AG10803 (cell line): ENCODE data around the gene PCDH12.
"Not testable (repeated sequence)": the region's sequence is repeated elsewhere in the genome, so short reads cannot be mapped to it uniquely, and the experiment has no call there.

Source experiments
- DNase-seq: peaks from one replicate; pipeline ENCODE4 v3.0.0; 2010; ENCODE audit warnings: low read depth
- H3K4me3 ChIP-seq: 2 replicates; pipeline ENCODE4 v1.5.1; 2011; ENCODE audit warnings: mild to moderate bottlenecking, low read length, control low read depth
- TF ChIP-seq, protein P1 (sequence below): conservative IDR thresholded peaks from 2 replicates; pipeline ENCODE4 v1.5.1; 2011; ENCODE audit warnings: mild to moderate bottlenecking, low read length, control low read depth, inconsistent platforms

The PCDH12 gene

DNA sequence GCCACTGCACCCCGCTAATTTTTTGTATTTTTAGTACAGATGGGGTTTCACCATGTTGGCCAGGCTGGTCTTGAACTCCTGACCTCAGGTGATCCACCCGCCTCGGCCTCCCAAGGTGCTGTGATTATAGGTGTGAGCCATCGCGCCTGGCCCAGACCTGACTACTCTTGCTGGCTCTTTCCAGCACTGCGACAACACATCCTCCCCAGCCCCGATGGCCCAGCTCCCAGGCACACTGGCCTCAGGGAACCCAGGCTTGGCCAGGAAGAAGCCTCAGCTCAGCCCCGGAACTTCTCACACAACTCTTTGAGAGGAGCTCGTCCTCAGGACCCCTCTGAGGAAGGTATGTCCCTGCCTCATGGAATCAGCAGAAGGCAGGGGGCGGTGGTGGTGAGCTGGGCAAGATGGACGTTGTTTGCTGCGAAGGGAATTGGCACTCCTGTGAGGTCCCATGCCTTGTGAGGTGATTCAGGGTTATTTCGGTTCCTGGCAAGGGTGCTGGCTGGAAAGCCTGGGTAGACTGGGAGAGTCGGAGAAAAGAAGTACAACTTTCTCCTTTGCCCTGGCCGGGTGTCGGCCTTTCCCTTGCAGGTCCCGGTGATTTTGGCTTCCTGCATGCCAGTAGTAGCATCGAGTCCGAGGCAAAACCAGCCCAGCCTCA, 28.5 kb downstream of the PCDH12 start:
- no peak overlapping the region for H3K4me3 ChIP-seq
- no peak for DNase-seq
- TF ChIP-seq, protein P1, sequence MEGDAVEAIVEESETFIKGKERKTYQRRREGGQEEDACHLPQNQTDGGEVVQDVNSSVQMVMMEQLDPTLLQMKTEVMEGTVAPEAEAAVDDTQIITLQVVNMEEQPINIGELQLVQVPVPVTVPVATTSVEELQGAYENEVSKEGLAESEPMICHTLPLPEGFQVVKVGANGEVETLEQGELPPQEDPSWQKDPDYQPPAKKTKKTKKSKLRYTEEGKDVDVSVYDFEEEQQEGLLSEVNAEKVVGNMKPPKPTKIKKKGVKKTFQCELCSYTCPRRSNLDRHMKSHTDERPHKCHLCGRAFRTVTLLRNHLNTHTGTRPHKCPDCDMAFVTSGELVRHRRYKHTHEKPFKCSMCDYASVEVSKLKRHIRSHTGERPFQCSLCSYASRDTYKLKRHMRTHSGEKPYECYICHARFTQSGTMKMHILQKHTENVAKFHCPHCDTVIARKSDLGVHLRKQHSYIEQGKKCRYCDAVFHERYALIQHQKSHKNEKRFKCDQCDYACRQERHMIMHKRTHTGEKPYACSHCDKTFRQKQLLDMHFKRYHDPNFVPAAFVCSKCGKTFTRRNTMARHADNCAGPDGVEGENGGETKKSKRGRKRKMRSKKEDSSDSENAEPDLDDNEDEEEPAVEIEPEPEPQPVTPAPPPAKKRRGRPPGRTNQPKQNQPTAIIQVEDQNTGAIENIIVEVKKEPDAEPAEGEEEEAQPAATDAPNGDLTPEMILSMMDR: no peak

DNA sequence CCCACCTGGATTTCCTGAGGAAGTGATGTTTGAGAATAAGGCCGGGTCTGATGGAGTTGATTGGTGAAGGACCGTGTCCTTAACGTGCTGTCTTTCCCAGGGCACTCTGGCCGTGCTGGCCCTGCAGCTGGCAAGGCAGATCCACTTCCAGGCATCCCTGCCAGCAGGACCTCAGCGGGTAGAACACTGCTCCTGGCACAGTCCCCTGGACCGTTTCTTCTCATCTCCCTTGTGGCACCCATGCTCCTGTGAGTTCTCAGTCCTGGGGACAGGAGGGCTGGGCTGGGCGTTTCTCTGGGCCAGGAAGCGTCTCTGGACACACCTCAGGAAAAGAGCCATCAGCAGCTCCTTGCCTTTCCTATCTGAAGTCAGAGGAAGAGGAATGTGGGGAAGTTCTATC, 30.0 kb downstream of the PCDH12 start:
- TF ChIP-seq, protein P1: no peak
- H3K4me3 ChIP-seq: no peak overlapping the region
- no peak for DNase-seq

DNA sequence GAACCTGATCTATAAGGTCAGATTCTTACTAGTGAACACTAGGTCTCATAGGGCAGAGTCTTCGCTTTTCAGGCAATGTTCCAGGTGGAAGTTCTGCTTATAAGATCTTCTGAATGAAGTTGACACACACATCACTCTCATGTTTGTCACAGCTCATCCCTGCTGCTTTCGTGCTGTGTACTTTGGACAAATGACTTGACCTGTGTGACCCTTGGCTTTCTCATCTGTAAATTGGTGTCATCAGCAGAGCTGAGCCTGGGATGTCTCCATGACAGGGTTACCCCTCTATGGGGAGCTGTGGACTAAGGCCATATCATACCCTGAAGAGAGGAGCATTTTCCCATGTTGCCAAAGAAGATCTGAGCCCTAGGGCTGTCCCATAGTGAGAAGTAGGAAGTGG, 31.6 kb downstream of the PCDH12 start:
- DNase-seq: no peak
- H3K4me3 ChIP-seq: no peak overlapping the region
- TF ChIP-seq, protein P1: no peak

DNA sequence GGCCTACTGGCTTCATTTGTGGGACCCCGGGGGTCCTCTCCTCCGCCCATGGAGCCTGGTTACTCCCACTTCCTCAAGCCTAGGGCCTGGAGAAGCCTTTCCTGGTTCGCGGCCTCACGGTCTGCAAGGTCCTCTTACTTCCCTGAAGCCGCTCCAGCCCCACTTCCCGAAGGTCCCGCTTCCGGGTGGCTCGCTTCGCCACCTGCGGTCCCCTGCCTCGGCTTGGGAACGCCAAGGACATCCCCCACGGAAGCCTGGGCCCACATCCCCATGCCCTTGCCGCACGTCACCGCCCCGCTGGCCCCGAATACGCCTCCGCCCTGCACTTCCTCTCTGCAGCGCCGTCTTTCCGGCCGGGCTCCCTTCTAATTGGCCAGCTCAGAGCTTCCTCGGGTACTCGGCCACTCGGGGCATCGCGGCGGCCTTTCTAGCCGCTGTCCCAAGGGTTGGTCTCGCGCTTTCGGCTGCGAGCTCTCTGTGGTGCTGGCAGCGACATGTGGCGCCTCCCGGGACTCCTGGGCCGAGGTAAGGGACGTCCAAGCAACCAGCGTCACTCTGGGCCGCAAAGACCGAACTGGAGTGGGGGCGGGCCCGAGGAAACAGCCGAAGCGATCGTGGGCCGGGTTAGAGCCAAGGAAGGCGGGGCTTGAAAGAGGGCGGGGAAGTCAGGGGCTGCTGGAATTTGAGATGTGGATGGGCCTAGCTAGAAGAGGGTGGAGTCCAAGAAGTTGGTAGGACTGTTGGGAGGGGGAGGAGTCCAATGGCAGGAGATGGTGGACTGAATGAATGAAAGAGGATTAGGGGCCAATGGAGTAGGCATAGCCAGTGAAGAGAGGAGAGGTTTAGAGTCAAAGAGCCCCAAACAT, 34.3 kb downstream of the PCDH12 start, which contains the start of gene DELE1:
Gene DELE1 (plus strand): TSS at position 424 of the 866 bp plus-strand sequence. CDS start 71 bp downstream, at position 495.
- H3K4me3 ChIP-seq: peak within 1 kb of the TSS; percentile 92
- TF ChIP-seq, protein P1: no peak
- DNase-seq: peak; percentile 92

DNA sequence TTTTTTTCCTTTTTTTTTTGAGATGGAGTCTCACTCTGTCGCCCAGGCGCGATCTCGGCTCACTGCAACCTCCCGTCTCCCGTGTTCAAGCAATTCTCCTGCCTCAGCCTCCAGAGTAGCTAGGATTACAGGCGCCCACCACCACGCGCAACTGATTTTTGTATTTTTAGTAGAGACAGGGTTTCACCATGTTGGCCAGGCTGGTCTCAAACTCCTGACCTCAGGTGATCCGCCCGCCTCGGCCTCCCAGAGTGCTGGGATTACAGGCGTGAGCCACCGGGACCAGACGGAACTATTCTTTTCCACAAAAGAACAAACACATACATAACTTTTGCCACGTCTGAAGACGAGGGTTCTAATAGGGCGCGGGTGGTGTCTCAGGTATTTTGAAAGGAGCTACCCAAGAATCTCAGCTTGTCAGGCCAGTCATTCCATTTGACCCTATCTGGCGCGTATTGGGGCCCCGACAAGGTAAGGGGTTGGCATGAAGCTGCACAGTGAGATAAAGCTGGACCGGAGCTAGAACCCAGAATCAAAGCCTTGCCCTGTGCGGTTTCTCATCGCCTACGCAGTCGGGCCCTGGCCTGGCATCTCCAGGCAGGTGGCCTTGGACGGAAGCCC, 35.1 kb downstream of the PCDH12 start:
- peak overlapping the region; percentile 92 for H3K4me3 ChIP-seq
- DNase-seq: not testable (repeated sequence)

DNA sequence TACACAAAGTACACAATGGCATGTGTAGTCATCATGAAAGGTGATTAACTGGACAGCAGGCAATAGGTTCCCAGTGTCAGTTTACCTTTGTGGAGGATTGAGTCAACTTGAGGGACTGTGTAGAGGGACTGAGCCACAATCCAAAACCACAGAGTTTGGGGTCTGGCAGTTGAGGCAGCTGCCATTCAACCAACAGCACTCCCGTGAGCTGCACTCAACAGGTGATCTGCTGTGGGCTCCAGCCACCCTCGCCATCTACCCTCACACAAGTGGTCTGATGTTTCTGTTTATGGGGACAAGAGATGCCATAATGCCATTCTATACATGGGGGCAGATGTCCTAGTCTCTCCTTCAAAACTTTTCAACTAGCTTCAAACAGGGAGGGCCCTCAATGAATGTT, 37.2 kb downstream of the PCDH12 start:
- no peak for DNase-seq
- TF ChIP-seq, protein P1: no peak

More for the DNA sequence above, 37.2 kb downstream of the PCDH12 start:
- H3K4me3 ChIP-seq: no peak overlapping the region
